SK-N-SH (cell line): ENCODE results near the gene GLDC.

Experiments used
- CTCF ChIP-seq: fragments of 200-600 bp; sonication (generic); IDR thresholded peaks from 2 replicates; pipeline ENCODE4 v1.6.1; 2017; ENCODE audit warnings: antibody characterized with exemption, mild to moderate bottlenecking, moderate library complexity
- EZH2phosphoT487 ChIP-seq: fragments of 200-600 bp; sonication (generic); IDR thresholded peaks from 2 replicates; pipeline ENCODE4 v1.6.1; 2017; ENCODE audit warnings: low read depth, mixed run types, mild to moderate bottlenecking, antibody characterized with exemption, moderate library complexity, borderline replicate concordance
- POLR2AphosphoS5 ChIP-seq: IDR thresholded peaks from 2 replicates; pipeline ENCODE4 v1.6.1; 2012; ENCODE audit warnings: low read depth, low read length
- REST ChIP-seq: IDR thresholded peaks from 2 replicates; pipeline ENCODE4 v1.6.1; 2012; ENCODE audit warnings: mild to moderate bottlenecking, low read depth, low read length, moderate library complexity
- TAF1 ChIP-seq: IDR thresholded peaks from 2 replicates; pipeline ENCODE4 v1.6.1; 2012; ENCODE audit warnings: low read depth, mild to moderate bottlenecking, low read length, moderate library complexity, borderline replicate concordance
- USF1 ChIP-seq: IDR thresholded peaks from 2 replicates; pipeline ENCODE4 v1.4.0; 2012; ENCODE audit warnings: low read depth, borderline replicate concordance
- ZBTB33 ChIP-seq: IDR thresholded peaks from 2 replicates; pipeline ENCODE4 v1.4.0; 2012; ENCODE audit warnings: low read depth, borderline replicate concordance

GRCh38 chr9:6581253-6581652 lies 64.3 kb downstream of the GLDC start:
- TF ChIP-seq CTCF (no peak), TAF1 (no peak), EZH2phosphoT487 (no peak), USF1 (no peak), ZBTB33 (no peak), REST (no peak), POLR2AphosphoS5 (no peak)
